Subcutaneous adipose tissue (tissue), 4 donors: ENCODE measurements around the gene SOX10. TPM values are rescaled to one million over a fixed set of nuclear protein-coding genes. Genes with fewer than 3 reads are reported as not detected.

Experiments used
- CTCF ChIP-seq: fragments of 450-650 bp; IDR thresholded peaks from one replicate; pipeline ENCODE4 v1.5.1; 2016; ENCODE audit warnings: low read depth, mild to moderate bottlenecking, control low read depth, antibody characterized with exemption, moderate library complexity
- total RNA-seq, 4 donors: library from RNA; depleted of rRNA; stranded (reverse); fragments of >200 nt; gene quantifications; one replicate each; pipeline ENCODE4 v1.1.0, GENCODE V29; 2016

SOX10 gene
- total RNA-seq, 4 donors from 2014 or later: 0.19 TPM; not detected in 3

GRCh38 chr22:37925767-37926166 is 58.6 kb downstream of the SOX10 start:
- TF ChIP-seq CTCF: no peak

GRCh38 chr22:37925330-37925729 is 59.0 kb downstream of the SOX10 start:
- TF ChIP-seq CTCF: no peak

GRCh38 chr22:37924386-37925065 is 59.8 kb downstream of the SOX10 start:
- no peak for TF ChIP-seq CTCF

GRCh38 chr22:37923927-37924326 is 60.4 kb downstream of the SOX10 start:
- TF ChIP-seq CTCF: no peak

Other genes starting within 250 kb of the SOX10 start
- 10 to 100 TPM in 2 of 4 donors, 1 to 10 TPM in 2; 5.9 to 27.1 (median 9.8) TPM for gene GCAT, start 176.6 kb downstream of the SOX10 start, total RNA-seq
- gene GALR3, start 161.2 kb downstream of the SOX10 start, total RNA-seq: not detected
- gene ANKRD54, start 140.2 kb downstream of the SOX10 start, total RNA-seq: 10 to 100 TPM; 12.7 to 27.7 (median 24.7) TPM
- 100 to 1,000 TPM; 271 to 369 (median 304) TPM for gene EIF3L, start 135.1 kb downstream of the SOX10 start, total RNA-seq
- gene MICALL1, start 78.3 kb downstream of the SOX10 start, total RNA-seq: 10 to 100 TPM in 1 of 4 donors, 1 to 10 TPM in 3; 6.2 to 24.5 (median 8.0) TPM
- 1 to 10 TPM in 2 of 4 donors, under 1 TPM in 1, not detected in 1; 0.68 to 2.1 (median 1.3) TPM for gene C22orf23, start 31.0 kb downstream of the SOX10 start, total RNA-seq
- gene POLR2F, start 30.9 kb downstream of the SOX10 start, total RNA-seq: 10 to 100 TPM; 49.3 to 93.9 (median 67.8) TPM
- 10 to 100 TPM; 12.9 to 42.1 (median 33.3) TPM for gene PICK1, start 72.8 kb upstream of the SOX10 start, total RNA-seq
- under 1 TPM in 2 of 4 donors, not detected in 2; 0.17 to 0.66 TPM for gene SLC16A8, start 99.6 kb upstream of the SOX10 start, total RNA-seq
- gene BAIAP2L2, start 126.1 kb upstream of the SOX10 start, total RNA-seq: 1 to 10 TPM in 2 of 4 donors, under 1 TPM in 2; 0.44 to 2.3 (median 1.2) TPM
- gene PLA2G6, start 197.3 kb upstream of the SOX10 start, total RNA-seq: 100 to 1,000 TPM in 1 of 4 donors, 10 to 100 TPM in 3; 29.2 to 129 (median 44.1) TPM
- gene MAFF, start 217.4 kb upstream of the SOX10 start, total RNA-seq: 10 to 100 TPM; 42.2 to 98.7 (median 55.4) TPM